Endothelial cell of umbilical vein (primary cell): ENCODE data around the gene CUL5. TPM values are rescaled to one million over a fixed set of nuclear protein-coding genes. Genes with fewer than 3 reads are reported as not detected.

Source experiments
- BruUV-seq: library from RNA; stranded (reverse); fragments of 400-500 nt; replicated peaks from 2 replicates; lab custom pipeline; 2021; lab: Mats Ljungman, UMichigan
- CTCF ChIA-PET: fragments of 300-600, 350-600 bp; sonication (Branson Sonifier 250); formaldehyde crosslinking; loops from one replicate; lab custom pipeline; 2021; ENCODE audit warnings: antibody characterized with exemption, inconsistent platforms; lab: Charles Lee
- POLR2A ChIA-PET: fragments of 300-600, 350-600 bp; sonication (Branson Sonifier 250); formaldehyde crosslinking; loops from one replicate; lab custom pipeline; 2021; ENCODE audit warnings: antibody characterized with exemption, inconsistent platforms; lab: Charles Lee
- DNase-seq: peaks from one replicate; pipeline ENCODE4 v3.0.0-alpha.2; 2011; ENCODE audit warnings: low read depth, low spot score
- FAIRE-seq: peaks from 2 replicates; lab custom pipeline; 2011; peaks lifted over from hg19 to GRCh38; lab: Jason Lieb, UNC
- H2AFZ ChIP-seq: 2 replicates; pipeline ENCODE4 v1.6.0; 2012; ENCODE audit warnings: low read depth, low read length, control low read depth, inconsistent platforms
- H3K27ac ChIP-seq: 2 replicates; pipeline ENCODE4 v1.5.1; 2011; ENCODE audit warnings: low read depth, mild to moderate bottlenecking, control low read depth, low read length, moderate library complexity; ENCODE audit not compliant: insufficient read depth
- H3K27me3 ChIP-seq, 2 experiments: 2 replicates each; pipeline versions ENCODE4 v1.6.0 to v1.6.1; 2011; ENCODE audit warnings: low read length in 2 of 2, mixed read lengths in 1 of 2; ENCODE audit not compliant: control insufficient read depth in 2 of 2, insufficient read depth in 2 of 2
- H3K36me3 ChIP-seq, 2 experiments: 2 replicates in 1 of 2; 3 replicates in 1 of 2; pipeline ENCODE4 v1.5.1; 2011; ENCODE audit warnings: low read length in 2 of 2, mild to moderate bottlenecking in 1 of 2, moderate library complexity in 1 of 2; ENCODE audit not compliant: control insufficient read depth in 2 of 2, insufficient read depth in 2 of 2; ENCODE audit errors: extremely low read depth in 1 of 2
- H3K4me1 ChIP-seq: 3 replicates; pipeline ENCODE4 v1.5.1; 2011; ENCODE audit warnings: mild to moderate bottlenecking, low read length; ENCODE audit not compliant: control insufficient read depth, insufficient read depth; ENCODE audit errors: extremely low read depth
- H3K4me2 ChIP-seq: 2 replicates; pipeline ENCODE4 v1.6.1; 2011; ENCODE audit warnings: low read length, control low read depth, mixed read lengths; ENCODE audit not compliant: insufficient read depth
- H3K4me3 ChIP-seq, 3 experiments: fragments of 200-600 bp in 1 of 3; sonication (generic), shearing (Covaris generic) in 1 of 3; replicated peaks in 1 of 3; 2 replicates each; pipeline ENCODE4 v1.5.1; 2011 to 2016; ENCODE audit warnings: control low read depth in 3 of 3, low read length in 3 of 3, mild to moderate bottlenecking in 2 of 3, inconsistent platforms in 1 of 3, low read depth in 1 of 3, moderate library complexity in 1 of 3; ENCODE audit not compliant: insufficient read depth in 1 of 3
- H3K79me2 ChIP-seq: 2 replicates; pipeline ENCODE4 v1.6.0; 2012; ENCODE audit warnings: low read length, inconsistent platforms; ENCODE audit not compliant: control insufficient read depth, insufficient read depth
- H3K9ac ChIP-seq: replicated peaks from 2 replicates; pipeline ENCODE3; 2011; ENCODE audit warnings: low read length, control low read depth; ENCODE audit not compliant: insufficient read depth; ENCODE audit errors: extremely low read depth
- H3K9me1 ChIP-seq: replicated peaks from 3 replicates; pipeline ENCODE4 v1.6.0; 2011; ENCODE audit warnings: mild to moderate bottlenecking, low read length; ENCODE audit not compliant: control insufficient read depth, insufficient read depth; ENCODE audit errors: extremely low read depth
- H3K9me3 ChIP-seq: replicated peaks from 2 replicates; pipeline ENCODE4 v1.5.1; 2012; ENCODE audit warnings: low read length, inconsistent platforms; ENCODE audit not compliant: control insufficient read depth, insufficient read depth
- H4K20me1 ChIP-seq: replicated peaks from 2 replicates; pipeline ENCODE3; 2011; ENCODE audit warnings: mild to moderate bottlenecking, low read length; ENCODE audit not compliant: control insufficient read depth, insufficient read depth; ENCODE audit errors: extremely low read depth
- CTCF ChIP-seq, 2 donors: IDR thresholded peaks; 1 replicate in 1 of 2; 2 replicates in 1 of 2; pipeline ENCODE4 v1.5.1; 2011; ENCODE audit warnings: low read length in 2 of 2, mild to moderate bottlenecking in 2 of 2, moderate library complexity in 2 of 2, control low read depth in 1 of 2, inconsistent platforms in 1 of 2, low read depth in 1 of 2; ENCODE audit not compliant: insufficient read depth in 1 of 2; ENCODE audit errors: extremely low read depth in 1 of 2
- EZH2 ChIP-seq: IDR thresholded peaks from 2 replicates; pipeline ENCODE4 v1.6.1; 2012; ENCODE audit warnings: borderline replicate concordance, low read depth, mild to moderate bottlenecking, moderate library complexity, low read length, inconsistent platforms; ENCODE audit not compliant: severe bottlenecking
- FOS ChIP-seq: IDR thresholded peaks from 2 replicates; pipeline ENCODE4 v1.6.1; 2011; ENCODE audit warnings: mild to moderate bottlenecking, low read length, moderate library complexity, borderline replicate concordance; ENCODE audit not compliant: insufficient read depth
- GATA2 ChIP-seq: IDR thresholded peaks from 2 replicates; pipeline ENCODE4 v1.7.0; 2011; ENCODE audit warnings: low read depth, mild to moderate bottlenecking, moderate library complexity, mixed read lengths, low read length; ENCODE audit not compliant: insufficient read length, insufficient read depth
- JUN ChIP-seq: IDR thresholded peaks from 2 replicates; pipeline ENCODE4 v1.6.1; 2011; ENCODE audit warnings: borderline replicate concordance, low read depth; ENCODE audit not compliant: insufficient read length, insufficient read depth
- MAX ChIP-seq: IDR thresholded peaks from 2 replicates; pipeline ENCODE4 v1.6.1; 2011; ENCODE audit not compliant: insufficient read depth, insufficient read length
- MYC ChIP-seq: IDR thresholded peaks from one replicate; pipeline ENCODE4 v1.6.1; 2011; ENCODE audit warnings: mild to moderate bottlenecking, low read depth, low read length
- POLR2A ChIP-seq: IDR thresholded peaks from 2 replicates; pipeline ENCODE4 v1.6.1; 2012; ENCODE audit warnings: low read depth, mild to moderate bottlenecking, control low read depth, low read length
- POLR2AphosphoS5 ChIP-seq: IDR thresholded peaks from 2 replicates; pipeline ENCODE4 v1.6.1; 2012; ENCODE audit warnings: low read depth, mild to moderate bottlenecking, control low read depth, low read length, moderate library complexity; ENCODE audit not compliant: insufficient read depth
- dilution Hi-C: fragments of 300-500 bp; cut with MboI; formaldehyde crosslinking; loops from one replicate; pipeline ENCODE4 v1.15.0; 2019; ENCODE audit warnings: low sequenced_read_pairs; ENCODE audit not compliant: extremely low pct_ligation_motif_present
- intact Hi-C: fragments of 100-400 bp; cut with micrococcal nuclease; formaldehyde crosslinking; loops from one replicate; pipeline ENCODE4 v1.10.0; 2022
- polyA plus RNA-seq, 4 experiments: library from polyadenylated mRNA; depleted of rRNA in 3 of 4; stranded (reverse) in 3 of 4; unstranded in 1 of 4; fragments of >200 nt; gene quantifications; 2 replicates each; pipeline versions ENCODE4 v1.2.1 to v1.2.3, GENCODE V29; 2011 to 2012; ENCODE audit warnings: missing spikeins in 1 of 4
- total RNA-seq: library from RNA; stranded (reverse); gene quantifications from 2 replicates; pipeline ENCODE4 v1.2.3, GENCODE V29; 2021

CUL5 gene
- total and polyA plus RNA-seq, 2 donors (not counting 3 experiments of a cell fraction or from before 2014, with no cell fraction given), result 9.9 to 36.6 TPM

- Histone ChIP-seq H3K27me3 (peaks cover 0 to 2% of the 10 kb centered on the region in 2 experiments), H3K27ac (no peak overlapping the region), H3K79me2 (no peaks in the 10 kb centered on the region), H3K4me2 (no peak overlapping the region), H4K20me1 (no peaks in the 10 kb centered on the region), H3K36me3 (no peaks in the 10 kb centered on the region), H3K4me3 (no peak overlapping the region), H3K9ac (no peak overlapping the region), H3K9me3 (no peaks in the 10 kb centered on the region), H3K4me1 (no peaks in the 10 kb centered on the region), H3K9me1 (no peaks in the 10 kb centered on the region), H2AFZ (no peak overlapping the region)
- ChIA-PET POLR2A (no interaction called here), CTCF (interaction anchor here (1.2 kb wide), 1 partner anchor 10 kb away, joined by 3 read pairs; no protein-coding TSS in a partner anchor)
- dilution Hi-C loops (no loop called here), intact Hi-C loops (loop anchor here (10.0 kb wide), 1 partner anchor 439 kb away; the partner anchor contains the start of gene ALKBH8)
- no TSS peak for BruUV-seq
- DNase-seq (no peak), FAIRE-seq (no peak)
- TF ChIP-seq JUN (no peak), MAX (no peak), MYC (no peak), GATA2 (no peak), POLR2AphosphoS5 (no peak), FOS (no peak), POLR2A (no peak), CTCF (IDR thresholded peaks at IDR 0.05; ENCODE audit: extremely low read depth in 1 of 2, insufficient read depth in 1 of 2, low read depth in 1 of 2, low read length in 2 of 2) (no peak), EZH2 (no peak)
These were observed 5.1 kb upstream of the CUL5 start for GRCh38 chr11:108003623-108004022.
